Heart right ventricle (tissue), 16 donors: ENCODE results near the gene PLRG1. TPM values are rescaled to one million over a fixed set of nuclear protein-coding genes. Genes with fewer than 3 reads are reported as not detected.

ENCODE experiments used
- ATAC-seq, 8 donors: fragments of 200-7000 bp; cut with Tn5 transposase; one replicate each; pipeline ENCODE4 v1.9.1; 2020; ENCODE audit warnings: mild to moderate bottlenecking in 8 of 8, moderate library complexity in 8 of 8, moderate number of reproducible peaks in 1 of 8
- DNase-seq, 2 donors: peaks; one replicate each; pipeline ENCODE4 v3.0.0-alpha.2; 2020
- H3K27ac ChIP-seq, 10 donors: fragments of 200-600 bp; sonication (generic) in 2 of 10; one replicate each; pipeline versions ENCODE4 v1.5.0 to v1.8.0; 2020 to 2022; ENCODE audit warnings: mild to moderate bottlenecking in 3 of 10
- H3K27me3 ChIP-seq, 7 donors: fragments of 200-600 bp; one replicate each; pipeline ENCODE4 v1.8.0; 2021 to 2022; ENCODE audit warnings: mild to moderate bottlenecking in 2 of 7
- H3K36me3 ChIP-seq, 9 donors: fragments of 200-600 bp; sonication (generic) in 1 of 9; one replicate each; pipeline versions ENCODE4 v1.5.0 to v1.8.0; 2020 to 2022; ENCODE audit warnings: mild to moderate bottlenecking in 2 of 9
- H3K4me1 ChIP-seq, 9 donors: fragments of 200-600 bp; sonication (generic) in 1 of 9; one replicate each; pipeline versions ENCODE4 v1.5.0 to v1.8.0; 2020 to 2022; ENCODE audit warnings: mild to moderate bottlenecking in 4 of 9
- H3K4me3 ChIP-seq, 10 donors: fragments of 200-600 bp; sonication (generic) in 2 of 10; one replicate each; pipeline versions ENCODE4 v1.5.0 to v1.8.0; 2020 to 2022; ENCODE audit warnings: mild to moderate bottlenecking in 7 of 10, moderate library complexity in 2 of 10
- H3K9me3 ChIP-seq, 11 donors: fragments of 200-600 bp in 10 of 11; sonication (generic) in 2 of 11; one replicate each; pipeline versions ENCODE4 v1.5.0 to v1.8.0; 2013 to 2022; ENCODE audit warnings: mild to moderate bottlenecking in 2 of 11, control low read depth in 1 of 11, moderate library complexity in 1 of 11
- CTCF ChIP-seq, 9 donors: fragments of 200-600 bp; sonication (generic) in 2 of 9; IDR thresholded peaks; one replicate each; pipeline versions ENCODE4 v1.5.0 to v1.8.0; 2021 to 2022; ENCODE audit warnings: antibody characterized with exemption in 9 of 9, mild to moderate bottlenecking in 5 of 9, moderate library complexity in 1 of 9
- WGBS, 2 donors: extraction: QIAGEN DNeasy Blood & Tissue Kit; methylation state at CpG; one replicate each; pipeline ENCODE4 v1.1.7; 2013; ENCODE audit warnings: inconsistent platforms in 1 of 2; 5-methylcytosine and 5-hydroxymethylcytosine counted together
- intact Hi-C, 10 donors: fragments of 100-400 bp; cut with DNase I; formaldehyde crosslinking; loops; one replicate each; pipeline versions ENCODE4 v1.11.1 to v1.14.2; 2022
- polyA plus RNA-seq, 2 donors: library from polyadenylated mRNA; stranded (reverse); fragments of 200-250 nt; gene quantifications; one replicate each; pipeline ENCODE4 v1.2.3, GENCODE V29; 2013
- total RNA-seq, 10 donors: library from RNA; stranded (reverse); fragmentation: NEBNext Ultra II Directional in 3 of 10; extraction: Animal tissue kit (Norgen Biotek cat#: 25700) in 3 of 10; gene quantifications; one replicate each; pipeline versions ENCODE4 v1.2.1 to v1.2.4, GENCODE V29; 2021 to 2023
- donor health status: Arrhythmogenic right ventricular cardiomyopathy.
- donor health status: ischemic (EF 13 %, LVEDD 7.1; RV severe dilation, severe dysfunction).
- donor health status: healthy with polysubstance abuse.
- donor health status: DM: no; HTN: yes; CAD: no.
- donor health status: DM: no; HTN: no; CAD: no.
- donor health status: ischemic (EF 25% LVEDD 6.9; RV normal size, moderate dysfunction).
- donor health status: ischemic (EF 25% LVEDD 5.7; RV mildly dilated, moderate dysfunction).
- donor health status: healthy.
- donor health status: DM: yes; HTN: yes; CAD: no.
- donor health status: Ischemic cardiomyopathy.
- donor health status: ischemic (EF 35%, LVEDD 5.7; RV mildly dilated, moderate dysfunction).
- donor health status: nonischemic (EF 11% LVEDD 7.7; RV severe dilation, severe dysfunction).
- donor health status: DM: yes; HTN: yes; CAD: no.
- donor health status: PGD.
- donor health status: ischemic (EF 29% LVEDD 5.4; RV normal size, mild dysfunction).
- donor health status: nonischemic (EF 23%, LVEDD 6.1; RV moderate dilation, normal function).

PLRG1 gene
- total and polyA plus RNA-seq, 12 donors, result 33.4 to 49.1 (median 41.4) TPM

GRCh38 chr4:154559141-154559493 is 8.9 kb upstream of the PLRG1 start:
- no peak for ATAC-seq
- no peak overlapping the region for H3K4me3 ChIP-seq
- 91 to 100% methylated on average over 1 of the region's 1 CpG for WGBS, 2 donors
- no peak for TF ChIP-seq CTCF (IDR thresholded peaks at IDR 0.05)
- DNase-seq, result no peak
- H3K36me3 ChIP-seq, result no peaks in the 10 kb centered on the region
- H3K4me1 ChIP-seq, result no peaks in the 10 kb centered on the region
- H3K27me3 ChIP-seq, result peaks cover 0 to 3% (median 0%) of the 10 kb centered on the region in 7 donors
- H3K9me3 ChIP-seq, result no peaks in the 10 kb centered on the region
- intact Hi-C loops, result loop anchor here in 8 of 10 donors (5.0 to 10.0 kb wide), 7 partner anchors 56 to 816 kb away; partner anchors contain the start of genes MAP9 (in 3 of the 8), RBM46 (in 2 of the 8) and FGG (in 1 of the 8)
- H3K27ac ChIP-seq, result no peak overlapping the region

GRCh38 chr4:154551872-154552686 is 1.9 kb upstream of the PLRG1 start:
- Histone ChIP-seq H3K27ac (no peak overlapping the region), H3K9me3 (no peaks in the 10 kb centered on the region), H3K27me3 (no peaks in the 10 kb centered on the region), H3K36me3 (peaks cover 0 to 16% (median 3%) of the 10 kb centered on the region in 9 donors), H3K4me1 (peaks cover 0 to 23% (median 18%) of the 10 kb centered on the region in 9 donors), H3K4me3 (no peak overlapping the region)
- DNase-seq, result peak; percentile 43 to 72
- WGBS, 2 donors, result 18 to 24% methylated on average over 6 of the region's 6 CpGs
- ATAC-seq, result peak in 7 of 8 donors; percentile 58 to 75 (median 69)
- intact Hi-C loops, result loop anchor here in 9 of 10 donors (2.0 to 10.0 kb wide), 12 partner anchors 63 to 823 kb away; partner anchors contain the start of genes MAP9 (in 3 of the 9), RBM46 (in 2 of the 9) and FGG (in 1 of the 9)
- TF ChIP-seq CTCF (IDR thresholded peaks at IDR 0.05), result peak; percentile 57 to 95 (median 87)

GRCh38 chr4:154545689-154546088 is 4.5 kb downstream of the PLRG1 start:
- no peak for TF ChIP-seq CTCF (IDR thresholded peaks at IDR 0.05)
- Histone ChIP-seq H3K27me3 (no peaks in the 10 kb centered on the region), H3K27ac (no peak overlapping the region), H3K36me3 (peaks cover 0 to 80% (median 58%) of the 10 kb centered on the region in 9 donors), H3K4me3 (no peak overlapping the region), H3K4me1 (peaks cover 0 to 20% (median 15%) of the 10 kb centered on the region in 9 donors), H3K9me3 (peaks cover 0 to 6% (median 0%) of the 10 kb centered on the region in 11 donors)
- DNase-seq (no peak), ATAC-seq (no peak)
- 90 to 92% methylated on average over 4 of the region's 4 CpGs for WGBS, 2 donors
- intact Hi-C loops, result no loop called here

GRCh38 chr4:154542271-154542879 is 7.8 kb downstream of the PLRG1 start:
- intact Hi-C loops, result no loop called here
- Histone ChIP-seq H3K4me3 (no peak overlapping the region), H3K36me3 (peaks cover 0 to 100% (median 86%) of the 10 kb centered on the region in 9 donors), H3K27ac (no peak overlapping the region), H3K27me3 (no peaks in the 10 kb centered on the region), H3K4me1 (no peaks in the 10 kb centered on the region), H3K9me3 (peaks cover 0 to 6% (median 0%) of the 10 kb centered on the region in 11 donors)
- TF ChIP-seq CTCF (IDR thresholded peaks at IDR 0.05), result no peak
- WGBS, 2 donors, result 94 to 95% methylated on average over 4 of the region's 4 CpGs
- ATAC-seq (no peak), DNase-seq (no peak)
